Stimulated activated naive B cell treated with anti-CD40 and anti-IgM and Interleukin-4, amounts not matched to agents 10 μg/mL and 1 μg/mL and 100 μg/mL, for 72 hours (primary cell): ENCODE measurements around the gene IL20RA.

Source experiments
- ATAC-seq, 2 donors: fragments of 150-1000 bp; cut with Tn5 transposase; replicated peaks; 2 replicates each; pipeline ENCODE4 v1.10.0; 2021; ENCODE audit warnings: moderate library complexity in 1 of 2
- DNase-seq: peaks from one replicate; pipeline ENCODE4 v3.0.0; 2021
- H3K27ac Mint-ChIP-seq: one replicate; pipeline ENCODE4 v1.8.0; 2022; ENCODE audit warnings: mild to moderate bottlenecking, mixed read lengths
- H3K27me3 Mint-ChIP-seq, 2 donors: one replicate each; pipeline ENCODE4 v1.8.0; 2022; ENCODE audit warnings: mixed read lengths in 2 of 2
- H3K36me3 Mint-ChIP-seq, 2 donors: one replicate each; pipeline ENCODE4 v1.8.0; 2022; ENCODE audit warnings: mixed read lengths in 2 of 2, mild to moderate bottlenecking in 1 of 2
- H3K4me1 Mint-ChIP-seq, 2 donors: one replicate each; pipeline ENCODE4 v1.8.0; 2022; ENCODE audit warnings: mixed read lengths in 2 of 2, mild to moderate bottlenecking in 1 of 2
- H3K4me3 Mint-ChIP-seq, 2 donors: one replicate each; pipeline ENCODE4 v1.8.0; 2022; ENCODE audit warnings: mild to moderate bottlenecking in 2 of 2, mixed read lengths in 2 of 2, moderate library complexity in 1 of 2
- H3K9me3 Mint-ChIP-seq, 2 donors: one replicate each; pipeline ENCODE4 v1.8.0; 2022; ENCODE audit warnings: mixed read lengths in 2 of 2, mild to moderate bottlenecking in 1 of 2

Gene IL20RA

DNA sequence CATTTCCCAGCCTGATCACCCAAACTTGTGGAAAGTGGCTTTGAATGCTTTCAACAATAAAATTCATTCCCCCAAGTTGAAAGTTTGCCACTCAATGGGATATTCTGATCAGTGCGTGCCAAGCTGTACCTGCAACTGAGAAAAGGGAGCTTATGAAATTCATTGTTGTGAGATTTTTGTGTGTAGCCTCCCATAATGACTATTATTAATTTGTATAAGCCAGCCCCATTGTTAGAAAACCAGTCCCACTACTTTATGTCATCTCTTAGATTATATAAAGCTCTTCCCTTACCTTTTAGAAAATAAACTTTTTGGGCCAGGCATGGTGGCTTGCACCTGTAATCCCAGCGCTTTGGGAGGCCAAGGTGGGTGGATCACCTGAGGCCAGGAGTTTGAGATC lies 15.9 kb downstream of the IL20RA start:
- H3K4me1 Mint-ChIP-seq = peaks cover 0 to 2% of the 10 kb centered on the region in 2 donors
- DNase-seq = no peak
- peaks cover 0 to 4% of the 10 kb centered on the region in 2 donors for H3K9me3 Mint-ChIP-seq
- H3K27ac Mint-ChIP-seq = no peak overlapping the region
- H3K4me3 Mint-ChIP-seq = no peak overlapping the region
- peaks cover 55 to 66% of the 10 kb centered on the region in 2 donors for H3K27me3 Mint-ChIP-seq
- ATAC-seq = no peak
- H3K36me3 Mint-ChIP-seq = no peaks in the 10 kb centered on the region

DNA sequence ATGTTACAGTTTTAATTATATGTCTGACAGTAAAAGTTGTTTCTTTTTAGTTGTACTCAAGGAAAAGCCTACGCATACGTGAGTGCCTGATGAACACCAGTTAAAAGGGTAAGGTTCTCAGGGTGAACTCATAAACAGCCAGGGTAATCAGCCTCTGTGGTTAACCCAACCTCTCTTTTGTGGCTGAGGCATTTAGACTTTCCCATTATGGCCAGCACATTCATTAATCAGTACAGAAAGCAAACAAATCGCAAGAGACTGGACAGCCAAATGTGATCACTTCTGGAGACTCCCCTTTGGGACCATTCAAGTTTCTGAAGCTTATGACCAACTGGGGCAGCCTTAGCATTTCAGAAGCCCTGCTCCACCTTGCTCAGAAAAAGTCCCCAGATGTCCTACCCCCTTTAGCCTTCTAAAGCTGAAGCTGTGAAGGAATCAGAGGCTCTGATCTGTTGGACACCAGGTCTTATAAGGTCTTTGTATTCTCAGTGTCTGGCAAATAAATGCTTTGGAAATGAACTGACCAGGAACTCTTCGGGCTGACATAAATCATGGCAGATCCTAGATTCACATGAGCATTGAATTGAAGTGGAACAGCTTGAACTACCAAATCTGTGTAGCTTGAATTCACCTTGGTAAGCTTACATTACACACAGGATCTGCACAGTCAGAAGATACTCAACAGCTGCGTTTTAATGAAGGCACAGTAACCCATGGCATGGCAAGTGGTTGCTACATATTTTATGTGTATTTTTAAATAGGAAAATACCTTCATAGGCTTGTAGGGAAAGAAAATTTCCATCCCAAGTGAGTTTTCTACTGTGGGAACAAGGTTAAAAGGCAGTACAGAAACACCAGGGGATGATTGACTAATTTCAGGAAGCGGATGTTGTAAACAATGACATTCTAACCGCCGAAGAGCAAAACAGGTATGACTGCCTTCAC lies 18.7 kb downstream of the IL20RA start:
- no peak overlapping the region for H3K4me3 Mint-ChIP-seq
- no peak for DNase-seq
- peak; percentile 27 to 29 for ATAC-seq

DNA sequence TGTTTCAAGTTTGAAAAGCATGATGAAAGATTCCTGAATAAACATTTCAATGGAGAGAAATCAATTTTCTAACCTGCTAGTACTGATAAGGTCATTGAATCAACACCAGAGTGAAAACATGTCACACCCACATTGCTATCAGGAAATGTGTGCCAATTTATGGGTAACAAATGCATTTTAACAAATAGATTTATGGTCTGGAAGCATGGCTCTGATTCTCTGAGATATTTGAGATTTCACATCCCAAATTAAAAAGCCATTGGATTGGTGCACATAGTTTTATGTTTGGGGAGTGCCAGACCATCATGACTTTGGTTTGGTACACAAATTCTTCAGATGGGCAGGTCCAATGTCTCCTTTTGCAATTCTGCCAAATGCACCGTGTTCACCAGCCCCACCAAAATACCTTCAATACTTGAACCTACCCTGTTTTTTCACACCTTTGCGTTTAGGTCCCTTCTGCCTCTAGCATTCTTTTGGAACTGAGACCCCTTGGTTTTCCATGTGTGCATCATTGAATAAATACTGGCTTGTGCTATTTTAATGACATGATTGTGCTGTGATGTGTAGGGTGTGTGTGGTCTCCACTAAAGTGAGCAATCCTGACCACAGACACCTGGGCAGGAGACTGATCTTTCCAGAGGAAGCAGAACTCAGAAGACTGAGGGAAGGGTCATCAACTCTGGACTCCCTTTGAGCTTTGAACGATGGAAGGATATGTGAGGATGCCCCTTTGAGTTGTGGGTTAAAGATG lies 20.4 kb downstream of the IL20RA start:
- DNase-seq = no peak
- no peak overlapping the region for H3K4me3 Mint-ChIP-seq
- H3K27me3 Mint-ChIP-seq = peaks cover 46 to 48% of the 10 kb centered on the region in 2 donors

More for the DNA sequence above, 18.7 kb downstream of the IL20RA start:
- peaks cover 44 to 54% of the 10 kb centered on the region in 2 donors for H3K27me3 Mint-ChIP-seq
- H3K4me1 Mint-ChIP-seq = no peaks in the 10 kb centered on the region
- no peak overlapping the region for H3K27ac Mint-ChIP-seq
- no peaks in the 10 kb centered on the region for H3K9me3 Mint-ChIP-seq
- H3K36me3 Mint-ChIP-seq = no peaks in the 10 kb centered on the region

DNA sequence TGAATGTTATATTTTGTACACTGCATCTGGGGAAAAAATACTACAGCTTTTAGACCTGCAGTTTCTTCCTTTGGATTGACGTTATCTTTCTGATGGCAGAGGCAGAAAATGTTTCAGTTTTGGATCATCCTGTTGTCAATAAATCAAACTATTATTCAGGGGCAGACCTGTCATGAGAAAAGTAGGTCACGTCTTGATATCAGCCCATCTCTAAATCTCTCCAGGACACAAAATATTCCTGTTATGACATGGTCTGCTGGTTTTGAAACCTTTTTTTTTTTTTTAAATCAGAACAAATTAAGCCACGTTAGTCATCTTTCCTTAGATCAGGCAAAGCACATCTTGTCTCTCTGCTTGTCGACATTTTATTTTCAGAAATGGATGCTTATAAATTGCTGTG lies 24.0 kb downstream of the IL20RA start:
- H3K4me1 Mint-ChIP-seq = no peaks in the 10 kb centered on the region
- peaks cover 0 to 6% of the 10 kb centered on the region in 2 donors for H3K9me3 Mint-ChIP-seq
- no peak overlapping the region for H3K27ac Mint-ChIP-seq
- DNase-seq (no peak), ATAC-seq (no peak)
- H3K27me3 Mint-ChIP-seq = peaks cover 35 to 40% of the 10 kb centered on the region in 2 donors
- peaks cover 0 to 5% of the 10 kb centered on the region in 2 donors for H3K36me3 Mint-ChIP-seq
- H3K4me3 Mint-ChIP-seq = no peak overlapping the region

More for the DNA sequence above, 20.4 kb downstream of the IL20RA start:
- Mint-ChIP-seq H3K9me3 (peaks cover 0 to 6% of the 10 kb centered on the region in 2 donors), H3K4me1 (no peaks in the 10 kb centered on the region), H3K27ac (no peak overlapping the region), H3K36me3 (peaks cover 0 to 5% of the 10 kb centered on the region in 2 donors)
- ATAC-seq = no peak

DNA sequence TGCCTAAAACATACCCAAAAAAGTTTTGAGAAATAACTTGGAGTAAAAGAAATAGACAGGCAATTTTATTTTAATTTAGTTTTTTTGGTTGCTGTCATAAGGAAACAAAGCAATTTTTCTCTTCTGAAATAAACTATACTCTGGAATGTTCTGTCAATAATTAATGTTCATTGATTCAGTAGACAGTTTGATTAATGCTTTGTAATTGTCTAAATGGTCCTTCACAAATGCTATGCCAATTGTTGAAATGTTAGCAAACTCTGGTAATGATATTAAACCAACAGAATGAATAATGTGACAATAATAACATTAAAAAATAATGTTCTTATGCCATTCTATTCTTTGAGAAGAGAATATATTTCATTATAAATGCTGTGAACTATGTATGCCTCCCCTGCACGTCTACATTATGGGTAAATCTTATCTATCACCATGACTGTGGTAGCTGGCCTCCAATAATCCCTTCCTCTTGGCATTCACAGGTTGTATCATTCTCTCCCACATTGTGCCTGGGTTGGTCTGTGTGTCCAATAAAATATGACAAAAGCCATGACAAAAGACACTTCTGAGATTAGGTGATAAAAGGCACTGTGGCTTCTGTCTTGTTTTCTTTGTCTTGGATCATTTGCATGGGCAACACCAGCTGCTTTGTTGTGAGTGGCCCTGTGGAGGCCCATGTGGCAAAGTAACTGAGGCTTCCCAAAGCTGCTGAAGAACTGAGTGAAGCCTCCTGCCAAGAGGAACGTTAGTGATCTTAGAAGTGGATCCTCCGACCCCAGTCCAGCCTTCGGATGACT lies 25.1 kb downstream of the IL20RA start:
- DNase-seq (no peak), ATAC-seq (no peak)
- Mint-ChIP-seq H3K27me3 (peaks cover 42 to 48% of the 10 kb centered on the region in 2 donors), H3K4me3 (no peak overlapping the region), H3K27ac (no peak overlapping the region), H3K9me3 (peaks cover 0 to 6% of the 10 kb centered on the region in 2 donors), H3K36me3 (peaks cover 0 to 5% of the 10 kb centered on the region in 2 donors), H3K4me1 (no peaks in the 10 kb centered on the region)

DNA sequence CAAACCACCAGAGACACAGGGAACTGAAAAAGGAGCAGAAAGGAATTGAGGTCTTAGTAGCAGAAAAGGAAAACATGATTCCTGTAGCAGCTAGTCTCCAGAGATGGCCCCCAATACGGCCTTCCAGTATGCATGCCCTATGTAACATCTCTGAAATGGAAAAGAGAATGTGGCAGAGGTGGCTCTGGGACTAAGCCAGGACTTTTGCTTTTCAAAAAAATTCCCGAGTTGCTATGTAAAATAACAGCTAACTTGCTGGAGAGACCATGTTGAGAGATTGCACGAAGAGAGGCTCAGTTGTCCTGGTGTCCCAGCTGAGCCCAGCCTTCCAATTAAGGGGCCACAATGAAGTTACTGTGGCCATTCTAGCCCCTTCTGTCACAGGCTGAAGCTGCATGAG lies 27.7 kb downstream of the IL20RA start:
- peaks cover 0 to 5% of the 10 kb centered on the region in 2 donors for H3K36me3 Mint-ChIP-seq
- H3K27ac Mint-ChIP-seq = no peak overlapping the region
- H3K9me3 Mint-ChIP-seq = peaks cover 0 to 6% of the 10 kb centered on the region in 2 donors
- peaks cover 36 to 45% of the 10 kb centered on the region in 2 donors for H3K27me3 Mint-ChIP-seq
- H3K4me3 Mint-ChIP-seq = no peak overlapping the region
- no peaks in the 10 kb centered on the region for H3K4me1 Mint-ChIP-seq
- ATAC-seq (no peak), DNase-seq (no peak)

DNA sequence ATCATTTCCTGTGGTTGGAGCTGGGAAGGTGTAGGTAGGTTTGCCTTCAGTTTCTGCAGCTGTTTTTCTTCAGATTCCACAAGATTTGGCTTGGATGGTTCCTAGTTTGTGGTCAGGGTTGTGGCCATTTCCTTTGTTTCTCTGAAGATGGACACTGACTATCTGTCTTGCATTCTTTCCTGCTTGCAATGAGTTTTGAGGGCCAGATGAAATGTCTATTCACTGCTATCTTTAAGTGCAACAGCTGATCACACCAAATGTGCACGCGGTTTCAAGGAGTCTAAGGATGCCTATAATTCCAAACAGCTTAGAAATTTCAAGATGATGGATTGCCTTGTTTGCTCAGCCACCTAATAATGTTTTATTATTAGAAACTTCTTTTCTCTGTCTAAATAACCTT lies 28.4 kb downstream of the IL20RA start:
- H3K9me3 Mint-ChIP-seq = peaks cover 0 to 6% of the 10 kb centered on the region in 2 donors
- peaks cover 40 to 50% of the 10 kb centered on the region in 2 donors for H3K27me3 Mint-ChIP-seq
- DNase-seq (no peak), ATAC-seq (no peak)
- no peak overlapping the region for H3K27ac Mint-ChIP-seq
- H3K4me3 Mint-ChIP-seq = no peak overlapping the region
- H3K4me1 Mint-ChIP-seq = no peaks in the 10 kb centered on the region
- H3K36me3 Mint-ChIP-seq = peaks cover 0 to 5% of the 10 kb centered on the region in 2 donors

DNA sequence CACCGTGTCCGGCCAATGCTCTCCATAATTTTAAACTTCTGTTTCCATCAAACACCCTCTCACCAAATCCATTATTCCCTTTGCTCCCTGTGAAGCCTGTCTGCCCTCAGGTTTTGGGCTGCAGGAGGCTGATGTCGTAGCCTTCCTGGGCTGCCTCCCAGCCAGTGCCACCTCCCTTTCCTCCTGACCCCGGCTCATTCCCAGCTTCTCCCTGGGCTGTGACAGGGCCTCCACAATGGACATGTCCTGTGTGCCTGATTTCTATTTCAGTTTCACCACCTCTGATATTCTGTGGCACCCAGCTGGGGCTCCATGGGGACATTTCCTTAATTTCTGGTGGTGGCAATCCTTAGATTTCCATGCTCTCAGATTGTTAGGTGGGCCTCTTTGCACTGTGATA lies 28.8 kb downstream of the IL20RA start:
- DNase-seq (no peak), ATAC-seq (no peak)
- Mint-ChIP-seq H3K4me3 (no peak overlapping the region), H3K9me3 (peaks cover 0 to 6% of the 10 kb centered on the region in 2 donors), H3K27ac (no peak overlapping the region), H3K27me3 (peaks cover 40 to 50% of the 10 kb centered on the region in 2 donors), H3K4me1 (no peaks in the 10 kb centered on the region), H3K36me3 (peaks cover 0 to 5% of the 10 kb centered on the region in 2 donors)

DNA sequence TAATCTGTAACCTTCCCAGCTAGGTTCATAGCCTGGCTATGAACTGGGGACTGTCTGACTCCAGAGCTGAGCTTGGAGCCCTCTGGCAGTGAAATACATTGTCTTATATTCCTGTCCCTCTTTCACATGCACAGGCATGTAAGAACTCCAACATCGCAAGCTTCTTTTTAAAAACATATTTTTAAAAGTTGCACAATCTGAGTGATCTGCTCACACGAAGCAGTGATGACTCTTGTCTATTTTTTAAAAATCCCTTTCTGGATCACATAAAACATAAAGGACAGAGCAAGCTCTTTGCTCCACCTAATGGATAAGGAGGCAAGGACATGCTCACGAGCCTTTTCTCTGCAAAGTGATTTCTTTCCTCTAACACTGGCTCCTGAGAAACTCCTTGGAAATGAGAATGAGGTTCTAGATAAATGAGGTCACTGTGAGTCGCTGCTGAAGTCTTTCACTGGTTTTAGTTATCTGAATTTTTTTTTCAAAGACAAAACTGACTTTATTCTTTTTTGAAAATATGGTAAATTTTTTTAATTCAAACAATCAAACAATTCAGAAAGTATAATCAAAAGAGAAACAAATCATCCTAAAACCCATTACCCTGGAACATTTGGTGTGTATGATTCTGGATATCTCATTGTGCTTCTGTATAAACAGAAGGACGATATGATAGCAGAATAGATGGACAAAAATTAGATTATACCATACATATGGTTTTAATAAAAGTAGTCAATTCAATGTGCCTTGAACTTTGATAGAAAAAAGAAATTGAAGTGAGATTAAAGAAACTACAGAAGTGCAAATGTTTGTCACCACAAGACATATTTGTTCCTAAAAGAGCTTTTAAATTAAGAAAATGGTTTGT lies 30.8 kb downstream of the IL20RA start:
- Mint-ChIP-seq H3K27me3 (peaks cover 34 to 49% of the 10 kb centered on the region in 2 donors), H3K4me1 (no peaks in the 10 kb centered on the region), H3K36me3 (no peaks in the 10 kb centered on the region), H3K27ac (no peak overlapping the region), H3K4me3 (no peak overlapping the region), H3K9me3 (no peaks in the 10 kb centered on the region)
- DNase-seq = no peak
- ATAC-seq = no peak

DNA sequence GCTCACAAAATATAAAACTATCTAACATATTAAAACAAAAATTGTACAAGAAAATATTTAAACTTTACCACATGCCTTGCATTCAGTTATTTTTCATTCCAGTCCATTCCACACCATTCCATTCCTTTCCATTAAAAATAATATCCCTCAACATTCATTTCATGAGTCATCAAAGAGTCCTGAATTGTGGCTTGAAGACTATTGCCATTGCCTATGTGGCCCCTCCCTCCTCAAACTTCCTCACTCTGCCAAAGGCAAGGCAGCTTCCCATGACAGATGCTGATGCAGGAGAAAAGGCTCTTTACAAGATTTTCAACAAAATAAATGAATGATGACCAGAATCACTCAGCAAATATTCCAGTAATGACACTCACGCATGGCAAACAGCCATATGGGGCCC lies 31.7 kb downstream of the IL20RA start:
- Mint-ChIP-seq H3K9me3 (no peaks in the 10 kb centered on the region), H3K4me3 (no peak overlapping the region), H3K4me1 (no peaks in the 10 kb centered on the region), H3K27ac (no peak overlapping the region), H3K36me3 (no peaks in the 10 kb centered on the region), H3K27me3 (peaks cover 41 to 56% of the 10 kb centered on the region in 2 donors)
- ATAC-seq (no peak), DNase-seq (no peak)

DNA sequence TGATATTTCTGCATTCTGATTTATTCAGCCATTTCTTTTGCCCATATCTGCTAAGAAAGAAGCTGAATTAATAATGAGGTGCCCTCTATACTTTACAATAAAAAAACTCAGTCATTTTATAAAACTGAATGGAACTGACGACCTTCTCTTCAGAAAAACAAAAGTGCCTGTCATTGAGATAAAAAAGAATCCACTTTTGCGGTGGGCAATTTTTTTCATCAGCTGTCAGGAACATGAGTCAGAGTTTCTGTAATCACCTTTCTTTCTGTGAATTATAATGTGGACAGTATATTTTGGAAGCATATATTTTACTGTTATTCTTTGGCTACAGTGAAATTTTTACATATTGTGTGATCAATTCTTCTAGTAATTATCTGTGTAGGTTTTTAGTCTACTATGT lies 33.4 kb downstream of the IL20RA start:
- no peak for DNase-seq
- H3K27ac Mint-ChIP-seq = no peak overlapping the region
- no peak for ATAC-seq
- no peak overlapping the region for H3K4me3 Mint-ChIP-seq
- no peaks in the 10 kb centered on the region for H3K9me3 Mint-ChIP-seq
- H3K27me3 Mint-ChIP-seq = peaks cover 45 to 62% of the 10 kb centered on the region in 2 donors
- no peaks in the 10 kb centered on the region for H3K36me3 Mint-ChIP-seq
- H3K4me1 Mint-ChIP-seq = no peaks in the 10 kb centered on the region

DNA sequence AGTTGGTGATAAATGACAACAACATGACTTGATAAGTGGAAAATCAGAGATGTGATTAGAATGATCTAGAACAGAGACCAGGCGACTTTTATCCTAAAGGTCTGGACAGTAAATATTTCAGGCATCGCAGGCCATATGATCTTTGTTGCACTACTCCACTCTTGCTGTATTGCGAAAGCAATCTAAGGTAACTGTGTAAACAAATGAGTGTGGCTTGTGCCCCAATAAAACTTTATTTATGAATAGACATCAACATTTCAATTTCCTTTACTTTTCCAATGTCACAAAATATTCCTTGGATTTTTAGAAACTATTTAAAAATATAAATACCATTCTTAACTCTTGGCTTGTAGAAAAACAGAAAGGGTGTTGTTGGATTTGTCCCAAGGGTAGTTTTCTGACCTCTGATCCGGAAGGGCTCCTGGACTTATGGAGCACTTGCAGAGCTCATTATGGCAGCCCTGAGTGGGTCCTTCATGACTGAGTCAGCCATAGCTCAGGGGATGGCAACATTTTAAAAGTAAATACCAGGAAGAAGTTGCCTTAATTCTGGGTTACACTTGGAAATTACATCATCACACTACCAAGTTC lies 34.5 kb downstream of the IL20RA start:
- Mint-ChIP-seq H3K27me3 (peaks cover 34 to 50% of the 10 kb centered on the region in 2 donors), H3K27ac (no peak overlapping the region)
- no peak for ATAC-seq

DNA sequence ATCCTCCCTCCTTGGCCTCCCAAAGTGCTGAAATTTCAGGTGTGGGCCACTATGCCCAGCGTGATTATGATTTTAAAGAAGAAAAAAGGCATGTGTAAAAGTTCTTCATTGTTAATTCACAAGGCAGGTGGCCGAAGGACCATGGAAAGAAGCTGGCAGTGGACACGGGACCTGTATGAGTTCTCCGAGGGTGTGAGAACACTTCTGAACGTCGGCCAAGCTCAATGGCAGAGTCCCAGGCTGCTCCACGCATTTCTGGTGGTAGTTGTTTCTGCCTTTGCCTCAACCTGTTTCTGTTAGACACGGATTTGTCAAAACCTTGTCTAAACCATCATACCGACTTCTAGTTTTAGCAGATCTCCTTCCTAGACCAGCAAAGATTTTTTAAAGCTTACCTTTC lies 36.6 kb downstream of the IL20RA start:
- no peaks in the 10 kb centered on the region for H3K4me1 Mint-ChIP-seq
- ATAC-seq = no peak
- H3K27me3 Mint-ChIP-seq = peaks cover 34 to 53% of the 10 kb centered on the region in 2 donors
- H3K9me3 Mint-ChIP-seq = no peaks in the 10 kb centered on the region
- no peak overlapping the region for H3K4me3 Mint-ChIP-seq
- no peak for DNase-seq
- H3K36me3 Mint-ChIP-seq = no peaks in the 10 kb centered on the region
- no peak overlapping the region for H3K27ac Mint-ChIP-seq

More for the DNA sequence above, 34.5 kb downstream of the IL20RA start:
- Mint-ChIP-seq H3K9me3 (no peaks in the 10 kb centered on the region), H3K4me3 (no peak overlapping the region), H3K36me3 (no peaks in the 10 kb centered on the region), H3K4me1 (no peaks in the 10 kb centered on the region)
- no peak for DNase-seq
